G401 (cell line): ENCODE results near the gene IFNL1. TPM values are rescaled to one million over a fixed set of nuclear protein-coding genes. Genes with fewer than 3 reads are reported as not detected.
A peak's percentile ranks its signal among the peaks of the same experiment; 100 is the strongest.
"Not testable (repeated sequence)": the region's sequence is repeated elsewhere in the genome, so short reads cannot be mapped to it uniquely, and the experiment has no call there.

Experiments
- DNase-seq: peaks from one replicate; pipeline ENCODE4 v3.0.0-alpha.2; 2015; ENCODE audit warnings: low spot score
- in situ Hi-C: cut with HindIII; loops from 2 replicates; pipeline ENCODE4 v1.10.0; 2016; ENCODE audit warnings: low sequenced_read_pairs, mixed read lengths
- total RNA-seq: library from RNA; depleted of rRNA; stranded (reverse); fragments of >200 nt; shearing (Covaris generic); gene quantifications from 2 replicates; pipeline ENCODE4 v1.2.3, GENCODE V29; 2014

Gene IFNL1
- total RNA-seq, 1 experiment from 2014 or later: not detected

DNA sequence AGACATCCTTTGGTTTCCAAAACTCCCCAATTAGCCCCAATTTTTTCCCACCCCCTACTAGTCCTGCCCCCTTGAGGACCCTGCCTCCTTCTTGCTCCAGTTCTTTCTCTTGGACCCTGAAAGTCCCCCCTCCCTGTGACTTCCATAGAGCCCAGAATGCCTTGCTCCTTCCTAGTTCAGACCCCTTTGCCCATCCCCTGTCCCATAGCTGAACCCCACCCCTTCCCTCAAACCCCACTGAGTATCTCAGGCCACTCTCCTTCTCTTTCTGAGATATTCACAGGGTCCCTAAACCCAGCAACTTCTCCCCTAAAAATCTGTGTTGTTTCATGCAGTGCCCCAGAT is 25.6 kb downstream of the IFNL1 start:
- DNase-seq: no peak
- in situ Hi-C loops: no loop called here

DNA sequence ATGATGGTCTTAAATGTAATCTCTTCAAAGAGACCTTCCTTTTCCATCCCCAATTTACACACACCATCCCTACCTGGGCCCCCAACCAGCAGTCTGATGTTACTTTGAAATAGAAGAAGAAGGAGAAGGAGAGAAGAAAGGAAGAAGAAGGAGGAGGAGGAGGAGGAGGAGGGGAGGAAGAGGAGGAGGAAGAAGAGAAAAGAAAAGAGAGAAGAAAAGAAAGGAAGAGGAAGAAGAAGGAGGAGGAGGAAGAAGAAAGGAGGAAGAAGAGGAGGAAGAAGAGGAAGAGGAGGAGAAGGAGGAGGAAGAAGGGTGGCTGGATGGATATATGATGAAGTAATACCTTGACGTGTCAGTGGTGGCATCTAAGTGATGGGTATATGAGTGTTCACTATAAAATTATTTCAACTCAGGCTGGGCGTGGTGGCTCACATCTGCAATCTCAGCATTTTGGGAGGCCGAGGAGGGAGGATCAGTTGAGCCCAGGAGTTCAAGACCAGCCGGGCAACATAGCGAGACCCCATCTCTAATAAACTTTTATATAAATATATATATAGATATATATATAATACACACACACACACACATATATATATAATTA is 28.1 kb downstream of the IFNL1 start:
- DNase-seq: no peak
- in situ Hi-C loops: no loop called here

DNA sequence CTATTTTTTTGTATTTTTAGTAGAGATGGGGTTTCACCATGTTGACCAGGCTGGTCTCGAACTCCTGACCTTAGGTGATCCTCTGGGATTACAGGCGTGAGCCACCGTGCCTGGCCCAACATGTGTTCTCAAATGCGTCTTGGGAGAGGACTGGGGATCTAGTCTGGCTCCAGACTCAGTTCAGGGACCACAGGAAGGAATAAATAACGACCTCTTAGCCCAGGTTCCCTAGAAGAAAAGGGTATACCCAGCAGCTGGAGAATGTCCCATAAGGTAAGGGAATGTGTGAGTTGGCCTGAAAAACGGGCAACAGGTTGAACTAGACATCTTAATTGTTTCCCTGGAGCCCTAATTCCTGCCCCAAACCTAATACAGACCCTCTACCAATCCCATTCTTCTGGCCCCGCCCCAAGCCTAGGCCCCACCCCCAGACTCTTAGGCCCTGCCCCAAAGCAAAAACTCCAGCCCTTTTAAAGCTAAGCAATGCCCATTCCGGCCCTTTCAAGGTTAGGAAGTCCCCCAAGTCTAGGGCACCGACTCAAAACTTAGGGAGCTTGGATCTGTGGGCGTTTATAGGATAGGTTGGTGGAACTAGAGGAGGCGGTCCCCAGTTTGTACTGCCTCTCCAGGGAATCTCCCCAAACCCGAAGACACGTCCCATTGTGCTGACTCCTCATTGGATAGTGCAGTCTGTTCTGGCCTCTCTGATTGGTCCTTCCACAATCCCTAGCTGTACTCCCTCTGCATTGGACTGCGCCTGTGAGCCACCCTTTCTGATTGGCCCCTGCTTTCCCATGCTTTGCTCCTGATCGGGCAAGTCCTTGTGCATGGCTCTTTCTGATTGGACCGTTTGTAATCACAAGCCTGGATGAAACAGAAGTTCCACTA is 29.8 kb downstream of the IFNL1 start:
- DNase-seq: no peak
- in situ Hi-C loops: no loop called here

DNA sequence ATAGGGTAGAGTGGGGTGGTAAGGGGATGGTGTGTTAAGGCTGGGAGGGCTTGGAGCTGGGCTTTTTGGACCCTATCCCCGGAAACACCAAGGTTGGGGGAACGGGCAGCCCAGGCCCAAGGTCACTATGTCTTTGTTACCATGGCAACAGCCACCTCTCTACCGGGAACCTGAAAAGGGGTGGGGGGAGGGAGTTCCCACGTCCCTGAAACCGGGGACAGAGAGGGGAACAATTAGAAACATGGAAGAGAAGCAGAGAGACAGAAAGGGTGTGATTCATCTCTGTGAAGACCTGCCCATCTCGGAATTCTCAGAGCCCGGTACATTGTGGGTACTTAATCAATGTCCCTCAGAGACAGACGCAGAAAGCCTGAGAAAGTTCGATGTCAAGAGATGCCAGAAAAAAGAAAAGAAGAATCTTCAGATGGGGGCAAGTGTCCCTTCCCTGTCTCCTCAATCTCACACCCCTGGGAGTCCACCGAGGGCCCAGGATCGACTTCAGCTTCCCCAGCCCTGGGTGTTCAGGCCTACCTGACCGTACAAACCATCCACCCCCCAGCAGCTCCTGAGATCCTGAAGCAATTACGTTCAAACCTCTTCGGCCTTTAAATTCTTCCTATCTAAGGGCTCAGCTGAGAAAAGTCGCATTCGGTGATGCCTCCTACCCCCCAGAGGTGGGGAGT is 31.3 kb downstream of the IFNL1 start:
- in situ Hi-C loops: no loop called here
- no peak for DNase-seq

DNA sequence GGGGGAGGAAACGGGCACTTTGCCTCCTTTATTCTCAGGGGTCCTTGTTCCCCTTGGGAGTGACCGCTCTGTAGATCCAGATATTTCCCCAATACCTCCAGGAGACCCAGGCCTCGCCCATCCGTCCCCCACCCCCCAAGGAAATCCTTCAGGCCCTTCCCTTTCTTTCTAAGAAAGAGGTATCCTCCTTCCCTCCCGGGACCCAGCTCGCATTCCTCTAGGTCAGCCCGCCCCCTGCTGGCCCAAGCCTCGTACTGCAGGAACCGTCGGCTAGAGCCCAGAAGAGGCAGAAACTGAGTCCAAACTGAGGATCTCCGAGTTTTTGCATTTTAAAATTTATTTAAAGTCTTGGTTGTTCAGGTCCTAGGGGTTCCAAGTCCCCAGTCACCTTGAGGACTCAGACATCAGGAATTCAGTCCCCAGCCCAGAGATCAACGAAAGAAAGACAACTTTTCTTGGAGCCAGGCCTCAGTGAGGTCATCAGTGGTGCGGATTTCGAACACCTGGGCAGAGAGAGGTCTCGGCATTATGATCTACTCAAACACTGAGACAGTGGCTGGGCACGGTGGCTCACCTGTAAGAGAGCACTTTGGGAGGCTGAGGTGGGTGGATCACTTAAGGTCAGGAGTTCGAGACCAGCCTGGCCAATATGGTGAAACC is 32.0 kb downstream of the IFNL1 start:
- in situ Hi-C loops: no loop called here
- DNase-seq: peak; percentile 85

DNA sequence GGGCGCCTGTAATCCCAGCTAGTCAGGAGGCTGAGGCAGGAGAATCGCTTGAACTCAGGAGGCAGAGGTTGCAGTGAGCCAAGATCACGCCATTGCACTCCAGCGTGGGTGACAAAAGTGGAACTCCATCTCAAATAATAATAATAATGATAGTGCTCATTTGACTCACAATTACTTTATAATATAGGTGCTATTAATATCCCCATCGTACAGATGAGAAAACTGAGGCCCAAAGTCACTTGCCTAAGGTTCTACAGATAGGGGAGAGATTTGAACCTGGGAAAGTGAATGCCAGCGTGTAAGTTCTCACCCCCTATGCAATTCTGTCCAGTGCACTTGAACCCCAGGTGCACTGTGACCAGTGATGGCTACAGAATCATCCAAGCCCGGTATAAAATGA is 33.7 kb downstream of the IFNL1 start:
- no peak for DNase-seq
- in situ Hi-C loops: no loop called here

DNA sequence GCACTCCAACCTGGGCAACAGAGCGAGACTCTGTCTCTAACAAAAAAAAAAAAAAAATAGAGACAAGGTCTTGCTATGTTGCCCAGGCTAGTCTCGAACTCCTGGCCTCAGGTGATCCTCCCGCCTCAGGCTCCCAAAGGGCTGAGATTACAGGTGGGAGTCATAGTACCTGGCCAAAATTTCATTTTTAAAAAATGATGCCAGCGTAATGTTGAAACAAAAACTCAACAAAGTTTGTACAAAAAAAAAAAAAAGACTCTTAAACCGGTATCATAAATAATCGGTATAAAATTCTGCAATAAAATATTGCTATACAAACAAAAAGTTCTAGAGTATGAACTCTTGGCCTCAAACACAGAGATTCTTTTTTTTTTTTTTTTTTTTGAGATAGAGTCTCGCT is 36.1 kb downstream of the IFNL1 start:
- DNase-seq: no peak
- in situ Hi-C loops: no loop called here

DNA sequence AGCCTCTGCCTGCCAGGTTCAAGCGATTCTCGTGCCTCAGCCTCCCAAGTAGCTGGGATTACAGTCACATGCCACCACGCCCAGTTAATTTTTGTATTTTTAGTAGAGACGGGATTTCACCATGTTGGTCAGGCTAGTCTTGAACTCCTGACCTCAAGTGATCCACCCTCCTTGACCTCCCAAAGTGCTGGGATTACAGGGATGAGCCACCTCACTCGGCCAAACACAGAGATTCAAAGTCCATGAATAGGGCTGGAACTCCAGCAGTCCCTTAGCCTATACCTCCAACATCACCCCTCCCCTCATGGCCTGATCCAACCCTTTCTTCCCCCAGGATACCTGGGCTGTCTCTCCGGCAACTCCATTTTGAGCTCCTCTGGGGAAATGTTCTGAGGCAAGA is 36.5 kb downstream of the IFNL1 start:
- DNase-seq, in situ Hi-C loops: not testable (repeated sequence)

DNA sequence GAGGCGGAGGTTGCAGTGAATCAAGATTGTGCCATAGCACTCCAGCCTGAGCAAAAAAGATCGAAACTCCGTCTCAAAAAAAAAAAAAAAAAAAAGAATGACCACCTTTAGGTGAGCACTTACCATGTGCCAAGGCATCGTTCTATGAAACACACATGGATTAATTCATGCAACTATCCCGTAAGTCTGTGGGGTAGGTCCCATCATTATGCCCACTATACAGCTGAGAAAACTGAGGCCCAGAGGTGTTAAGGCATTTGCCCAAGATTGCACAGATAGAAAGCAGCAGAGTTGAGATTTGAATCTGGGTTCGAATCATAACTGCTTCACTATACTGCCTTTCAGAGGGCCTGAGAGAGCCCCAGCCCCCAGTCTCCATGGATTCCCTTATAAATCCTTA is 37.3 kb downstream of the IFNL1 start:
- in situ Hi-C loops: no loop called here
- no peak for DNase-seq

DNA sequence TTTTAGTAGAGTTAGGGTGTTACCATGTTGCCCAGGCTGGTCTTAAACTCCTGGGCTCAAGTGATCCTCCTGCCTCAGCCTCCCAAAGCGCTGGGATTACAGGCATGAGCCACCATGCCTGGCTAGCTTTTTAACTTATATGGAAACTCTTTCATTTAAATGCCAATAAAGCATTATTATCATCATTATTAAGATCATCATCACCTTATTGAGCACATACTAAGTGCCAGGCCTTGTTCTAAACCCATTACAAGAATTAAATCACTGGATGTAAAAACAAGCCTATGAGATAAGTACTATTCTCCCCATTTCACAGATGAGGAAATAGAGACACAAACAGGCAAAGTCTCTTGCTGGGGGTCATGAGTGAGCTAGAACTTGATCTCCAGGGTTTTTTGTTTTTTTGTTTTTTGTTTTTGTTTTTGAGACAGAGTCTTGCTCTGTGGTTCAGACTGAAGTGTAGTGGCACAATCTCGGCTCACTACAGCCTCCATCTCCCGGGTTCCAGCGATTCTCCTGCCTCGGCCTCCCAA is 38.3 kb downstream of the IFNL1 start:
- in situ Hi-C loops: no loop called here
- no peak for DNase-seq

DNA sequence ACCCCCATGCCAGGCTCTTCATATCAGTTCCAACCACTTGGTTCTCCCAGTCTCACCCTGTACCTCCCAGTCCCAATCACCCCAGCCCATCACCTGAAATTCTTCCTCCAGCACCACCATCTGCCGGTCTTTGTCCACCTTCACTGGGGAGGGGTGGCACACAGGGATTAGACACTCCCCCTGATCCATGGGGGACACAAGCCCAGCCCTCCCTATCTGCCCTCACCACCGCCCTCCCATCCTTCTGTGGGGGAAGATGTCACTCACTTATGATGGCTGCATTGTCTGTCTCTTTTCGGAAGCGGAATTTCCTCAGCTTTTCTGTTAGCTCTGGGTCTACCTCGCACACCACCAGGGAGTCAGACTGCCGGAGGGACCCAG is 39.0 kb downstream of the IFNL1 start:
- in situ Hi-C loops: no loop called here
- no peak for DNase-seq

DNA sequence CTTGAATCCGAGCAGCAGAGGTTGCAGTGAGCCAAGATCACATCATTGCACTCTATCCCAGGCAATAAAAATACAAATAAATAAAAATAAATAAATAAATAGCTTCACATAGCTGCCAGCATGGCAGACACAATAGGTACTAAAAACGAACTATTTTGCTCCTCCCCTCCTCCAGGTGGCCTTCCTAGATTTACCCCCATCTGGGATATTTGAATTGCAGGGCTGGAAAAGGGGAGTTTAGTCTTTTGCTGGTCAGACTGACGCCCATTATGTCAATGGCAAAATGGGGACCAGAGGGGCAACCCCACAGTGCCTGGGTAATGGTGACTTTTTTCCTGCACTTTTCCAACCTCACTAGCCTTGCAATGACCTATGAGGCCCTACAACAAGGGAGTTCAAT is 40.3 kb downstream of the IFNL1 start:
- DNase-seq: no peak
- in situ Hi-C loops: no loop called here

DNA sequence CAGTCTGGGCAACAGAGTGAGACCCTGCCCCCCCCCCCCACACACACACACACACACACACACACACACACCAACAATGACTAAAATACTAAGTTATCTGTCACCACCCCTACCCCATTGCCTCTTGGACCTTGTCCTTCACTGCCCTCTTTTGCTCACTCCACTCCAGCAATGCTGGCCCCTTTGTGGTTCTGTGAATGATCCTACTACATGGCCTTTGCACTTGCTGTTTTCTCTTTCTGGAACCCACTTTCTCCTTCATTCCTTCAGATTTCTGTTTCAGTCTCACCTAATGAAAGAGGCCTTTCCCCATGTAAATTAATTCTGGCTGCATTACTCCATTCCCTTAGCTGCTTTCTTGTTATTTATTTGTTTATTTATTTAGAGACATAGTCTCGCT is 43.5 kb downstream of the IFNL1 start:
- in situ Hi-C loops: no loop called here
- no peak for DNase-seq

DNA sequence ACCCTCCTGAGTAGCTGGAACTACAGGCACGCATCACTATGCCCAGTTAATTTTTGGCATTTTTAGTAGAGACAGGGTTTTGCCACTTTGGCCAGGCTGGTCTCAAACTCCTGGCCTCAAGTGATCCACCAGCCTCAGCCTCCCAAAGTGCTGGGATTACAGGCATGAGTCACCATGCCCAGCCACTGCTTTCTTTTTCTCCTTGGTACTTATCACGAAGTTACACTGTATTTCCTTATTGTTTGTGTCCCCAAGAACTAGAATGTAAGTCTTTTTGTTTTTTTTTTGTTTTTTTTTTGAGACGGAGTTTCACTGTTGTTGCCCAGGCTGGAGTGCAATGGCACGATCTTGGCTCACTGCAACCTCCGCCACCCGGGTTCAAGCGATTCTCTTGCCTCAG is 43.9 kb downstream of the IFNL1 start:
- DNase-seq, in situ Hi-C loops: not testable (repeated sequence)

DNA sequence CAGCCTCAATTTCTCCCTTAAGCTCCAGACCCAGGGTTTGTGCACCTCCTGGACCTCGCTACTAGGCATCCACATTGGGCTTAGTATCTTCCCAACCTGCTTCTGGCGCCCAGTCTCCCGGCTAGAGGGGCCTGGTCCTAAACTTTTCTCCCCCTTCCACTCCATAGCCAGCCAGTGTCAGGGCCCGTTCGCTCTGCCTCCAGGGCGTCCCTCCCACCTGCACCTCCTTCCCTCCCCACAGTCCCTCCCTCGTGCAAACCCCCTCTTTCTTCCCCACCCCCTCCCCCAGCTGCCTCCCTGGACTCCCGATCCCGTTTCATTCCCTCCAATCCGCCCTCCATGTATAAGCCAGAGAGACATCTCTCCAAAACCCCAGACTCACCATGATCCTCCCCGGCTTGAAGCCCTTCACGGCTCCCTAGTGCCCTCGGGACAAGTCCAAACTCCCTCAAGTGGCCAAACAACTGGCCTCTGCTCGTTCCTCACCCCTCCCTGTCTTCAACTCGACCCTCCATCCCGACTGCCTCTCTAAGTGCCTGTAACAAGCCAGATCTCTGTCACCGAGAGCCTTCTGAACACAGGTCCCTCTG is 45.0 kb downstream of the IFNL1 start:
- in situ Hi-C loops: no loop called here
- DNase-seq: no peak

DNA sequence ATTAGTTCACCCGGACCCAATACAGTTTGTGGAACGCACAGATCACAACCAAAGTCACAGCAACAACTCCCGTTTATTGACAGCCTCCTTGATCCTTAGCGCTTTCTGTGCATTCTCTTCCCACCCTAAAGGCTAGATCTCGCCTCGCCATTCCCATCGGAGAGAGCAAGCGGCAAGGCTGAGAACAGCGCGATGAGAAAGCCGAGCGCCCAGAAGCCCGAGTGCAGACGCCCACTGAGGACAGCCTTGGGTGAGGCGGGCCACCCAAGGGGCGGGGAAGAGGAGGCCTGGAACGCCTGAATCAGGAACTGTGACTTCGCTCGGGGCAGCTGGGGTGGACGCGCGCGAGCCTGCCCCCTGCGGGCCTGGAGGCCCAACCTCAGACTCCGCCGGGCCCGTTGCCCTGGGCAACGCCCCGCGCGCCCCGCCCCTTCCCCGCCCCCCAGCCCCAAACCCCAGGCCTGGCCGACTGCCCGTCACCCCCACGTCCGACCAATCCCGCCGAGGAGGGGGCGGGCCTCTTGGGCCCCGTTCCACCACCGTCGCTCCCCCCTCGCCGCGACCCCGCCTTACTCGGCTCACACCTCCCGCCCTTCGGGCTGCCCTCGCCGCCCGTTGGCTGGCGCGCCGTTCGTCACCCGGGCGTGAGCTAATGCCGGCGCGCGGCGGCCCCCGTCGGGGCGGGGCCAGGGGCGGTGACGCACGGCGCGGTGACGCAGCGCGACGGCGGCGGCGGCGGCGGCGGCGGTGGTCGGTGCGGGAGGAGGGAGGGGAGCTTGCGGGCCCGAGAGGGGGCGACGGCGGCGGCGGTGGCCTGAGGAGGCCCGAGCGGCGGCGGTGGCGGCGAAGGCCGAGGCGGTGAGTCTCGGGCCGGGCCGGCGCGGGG is 45.8 kb downstream of the IFNL1 start, which contains the start of gene SAMD4B:
Gene SAMD4B (plus strand): TSS at position 703 of the 886 bp plus-strand sequence. CDS start 14,473 bp downstream, outside the sequence.
- peak; percentile 98 for DNase-seq
- in situ Hi-C loops: no loop called here

DNA sequence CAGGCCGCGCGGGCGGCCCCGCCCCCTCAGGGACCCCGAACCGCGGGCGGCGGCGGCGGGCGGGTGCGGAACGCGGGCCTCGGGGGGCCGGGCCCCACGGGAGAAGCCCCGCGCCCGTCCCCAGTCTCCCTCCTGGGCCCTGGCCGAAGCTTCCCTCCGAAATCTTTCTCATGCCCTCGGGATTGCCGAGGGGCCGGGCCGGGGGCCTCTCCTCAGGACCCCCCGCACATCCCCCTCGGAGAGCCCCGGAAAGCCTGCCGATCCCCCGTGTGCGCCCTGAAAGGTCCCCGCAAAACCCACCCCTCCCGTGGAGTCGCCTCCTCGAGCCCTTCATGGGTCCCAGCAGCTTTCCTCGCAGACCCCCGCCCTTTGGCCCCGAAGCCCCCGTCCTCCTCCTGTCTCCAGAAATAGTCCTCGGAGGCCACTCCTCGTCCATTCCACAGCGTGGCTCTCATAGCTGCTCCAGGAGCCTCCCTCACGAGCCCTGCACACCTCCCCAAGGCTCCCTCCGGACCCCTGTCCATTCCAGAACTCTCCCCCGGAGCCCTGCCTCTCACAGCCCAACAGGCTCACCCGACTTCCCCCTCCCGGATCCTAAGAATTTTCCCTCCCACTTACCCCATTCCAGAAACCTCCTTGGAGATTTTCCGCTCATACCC is 46.6 kb downstream of the IFNL1 start:
- no peak for DNase-seq
- in situ Hi-C loops: no loop called here

DNA sequence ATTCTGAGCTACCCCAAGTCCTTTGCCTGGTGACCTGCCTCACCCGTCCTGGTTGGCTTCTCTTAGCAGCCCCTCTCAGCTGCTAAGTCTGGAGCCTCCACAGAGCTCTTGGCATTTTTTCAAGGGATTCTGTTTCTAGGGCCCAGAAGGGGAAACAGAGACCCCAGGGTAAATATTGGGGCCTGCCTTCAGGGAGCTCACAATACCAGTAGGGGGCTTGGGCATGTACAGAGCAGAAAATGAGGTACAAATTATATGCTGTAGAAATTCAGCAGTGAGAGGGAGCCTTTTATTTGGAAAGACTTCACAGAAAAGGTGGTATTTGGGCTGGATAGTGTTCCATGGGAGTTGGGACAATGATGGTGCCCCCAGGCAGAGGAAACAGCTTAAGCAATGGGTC is 49.7 kb downstream of the IFNL1 start:
- DNase-seq: no peak
- in situ Hi-C loops: no loop called here
